WTC11 (cell line): ENCODE results near the gene SORCS2. TPM values are rescaled to one million over a fixed set of nuclear protein-coding genes. Genes with fewer than 3 reads are reported as not detected.

Experiments
- ATAC-seq: fragments of 200-7000 bp; cut with Tn5 transposase; 2 replicates; pipeline ENCODE4 v1.10.0; 2021; ENCODE audit warnings: mild to moderate bottlenecking, moderate library complexity
- CTCF ChIA-PET: fragments of 300-600 bp; sonication (Branson Sonifier 250); formaldehyde crosslinking; loops from one replicate; lab custom pipeline; 2021; ENCODE audit warnings: antibody characterized with exemption; lab: Charles Lee
- POLR2A ChIA-PET: fragments of 350-600 bp; sonication (Branson Sonifier 250); formaldehyde crosslinking; loops from one replicate; lab custom pipeline; 2021; ENCODE audit warnings: antibody characterized with exemption; lab: Charles Lee
- DNase-seq: peaks from one replicate; pipeline ENCODE4 v3.0.0; 2021; ENCODE audit warnings: low spot score
- H3K27ac Mint-ChIP-seq: 2 replicates; pipeline ENCODE4 v1.8.0; 2021; ENCODE audit warnings: mixed read lengths
- H3K27me3 Mint-ChIP-seq: 2 replicates; pipeline ENCODE4 v1.8.0; 2021; ENCODE audit warnings: low read depth, mild to moderate bottlenecking, moderate library complexity, mixed read lengths
- H3K36me3 Mint-ChIP-seq: 2 replicates; pipeline ENCODE4 v1.8.0; 2021; ENCODE audit warnings: mixed read lengths
- H3K4me1 Mint-ChIP-seq: 2 replicates; pipeline ENCODE4 v1.8.0; 2022; ENCODE audit warnings: mixed read lengths
- H3K4me3 Mint-ChIP-seq: 2 replicates; pipeline ENCODE4 v1.8.0; 2021; ENCODE audit warnings: mild to moderate bottlenecking, moderate library complexity, mixed read lengths
- H3K9me3 Mint-ChIP-seq: 2 replicates; pipeline ENCODE4 v1.8.0; 2021; ENCODE audit warnings: mixed read lengths
- FOXK1 ChIP-seq: sonication (generic); formaldehyde crosslinking; IDR thresholded peaks from 2 replicates; pipeline ENCODE4 v1.8.0; 2022; ENCODE audit warnings: mild to moderate bottlenecking, moderate library complexity, missing genetic modification reagents
- GABPB1 ChIP-seq: sonication (generic); formaldehyde crosslinking; IDR thresholded peaks from 2 replicates; pipeline ENCODE4 v1.8.1; 2023; ENCODE audit warnings: mild to moderate bottlenecking, missing genetic modification reagents
- HMGA2 ChIP-seq: fragments of 250-450 bp; sonication (Bioruptor Pico); IDR thresholded peaks from 2 replicates; pipeline ENCODE4 v1.4.0; 2021; ENCODE audit warnings: mild to moderate bottlenecking, moderate library complexity
- NR3C1 ChIP-seq: sonication (generic); formaldehyde crosslinking; conservative IDR thresholded peaks from 2 replicates; pipeline ENCODE4 v1.8.1; 2023; ENCODE audit warnings: low read depth, mild to moderate bottlenecking, missing genetic modification reagents
- OVOL2 ChIP-seq: fragments of 250-450 bp; sonication (Bioruptor Pico); IDR thresholded peaks from 2 replicates; pipeline ENCODE4 v1.9.0; 2021; ENCODE audit warnings: mild to moderate bottlenecking, borderline replicate concordance
- ZNF263 ChIP-seq: sonication (generic); formaldehyde crosslinking; IDR thresholded peaks from 2 replicates; pipeline ENCODE4 v1.8.1; 2022; ENCODE audit warnings: low read depth, mild to moderate bottlenecking, moderate library complexity, missing genetic modification reagents
- total RNA-seq: library from RNA; stranded (reverse); gene quantifications from 3 replicates; pipeline ENCODE4 v1.2.3, GENCODE V29; 2021
- TF ChIP-seq, protein P1 (sequence below): sonication (generic); formaldehyde crosslinking; IDR thresholded peaks from 2 replicates; pipeline ENCODE4 v1.8.0; 2023; ENCODE audit warnings: missing genetic modification reagents, mild to moderate bottlenecking, borderline replicate concordance
- TF ChIP-seq, protein P2 (sequence below): sonication (generic); formaldehyde crosslinking; IDR thresholded peaks from 2 replicates; pipeline ENCODE4 v1.8.1; 2022; ENCODE audit warnings: low read depth, missing genetic modification reagents, borderline replicate concordance
- TF ChIP-seq, protein P3 (sequence below): sonication (generic); formaldehyde crosslinking; IDR thresholded peaks from 2 replicates; pipeline ENCODE4 v1.8.1; 2022; ENCODE audit warnings: mild to moderate bottlenecking, missing genetic modification reagents, moderate library complexity, borderline replicate concordance
- TF ChIP-seq, protein P4 (sequence below): fragments of 200-600 bp; IDR thresholded peaks from 2 replicates; pipeline ENCODE4 v1.8.0; 2022; ENCODE audit warnings: antibody characterized with exemption
- TF ChIP-seq, protein P5 (sequence below): sonication (generic); formaldehyde crosslinking; conservative IDR thresholded peaks from 2 replicates; pipeline ENCODE4 v1.8.1; 2023; ENCODE audit warnings: mild to moderate bottlenecking, low read depth, missing genetic modification reagents, moderate library complexity
- TF ChIP-seq, protein P6 (sequence below): fragments of 250-450 bp; sonication (Bioruptor Pico); IDR thresholded peaks from 2 replicates; pipeline ENCODE4 v2.1.2; 2022; ENCODE audit warnings: mild to moderate bottlenecking, moderate library complexity

SORCS2 gene
- total RNA-seq, 1 experiment from 2014 or later: 6.6 TPM

DNA sequence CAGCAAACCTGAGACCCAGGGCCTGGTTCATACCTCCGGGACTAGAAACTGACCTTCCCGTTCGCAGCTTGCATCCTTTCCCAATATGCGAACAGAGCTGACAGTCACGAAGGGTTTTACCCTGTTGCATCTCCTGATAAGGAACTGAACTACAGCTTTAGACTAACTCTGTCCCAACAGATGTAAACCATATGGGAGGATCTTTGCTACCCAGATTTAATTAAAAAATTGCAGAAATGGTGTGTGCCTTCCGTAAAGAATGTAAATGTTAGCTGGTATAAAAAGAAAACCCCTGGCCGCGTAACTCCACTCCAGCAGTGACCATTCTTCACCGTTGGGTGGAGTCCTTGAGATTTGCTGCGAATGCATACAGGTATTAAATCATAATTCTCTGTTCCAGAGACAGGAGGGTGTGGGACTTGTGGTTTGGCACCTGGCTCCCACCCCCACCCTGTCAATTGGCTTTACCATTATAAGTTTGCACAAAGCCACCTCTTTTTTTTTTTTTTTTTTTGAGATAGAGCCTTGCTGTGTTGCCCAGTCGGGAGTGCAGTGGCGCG is 40.6 kb upstream of the SORCS2 start:
- no peak overlapping the region for H3K27ac Mint-ChIP-seq
- no peak overlapping the region for H3K4me3 Mint-ChIP-seq
- CTCF ChIA-PET: interaction anchor here (0.6 to 1.9 kb wide), 16 partner anchors 9 to 398 kb away, joined by 3 to 11 read pairs (median 3); no protein-coding TSS in a partner anchor
- H3K4me1 Mint-ChIP-seq: 0 out of 2 replicates have a peak, but pooled peaks cover 7% of the 10 kb centered on the region
- POLR2A ChIA-PET: no interaction called here
- H3K9me3 Mint-ChIP-seq: no peaks in the 10 kb centered on the region
- no peaks in the 10 kb centered on the region for H3K36me3 Mint-ChIP-seq
- no peak for TF ChIP-seq GABPB1 (CRISPR knock-in tag)
- no peak for TF ChIP-seq HMGA2
- TF ChIP-seq, protein P1, sequence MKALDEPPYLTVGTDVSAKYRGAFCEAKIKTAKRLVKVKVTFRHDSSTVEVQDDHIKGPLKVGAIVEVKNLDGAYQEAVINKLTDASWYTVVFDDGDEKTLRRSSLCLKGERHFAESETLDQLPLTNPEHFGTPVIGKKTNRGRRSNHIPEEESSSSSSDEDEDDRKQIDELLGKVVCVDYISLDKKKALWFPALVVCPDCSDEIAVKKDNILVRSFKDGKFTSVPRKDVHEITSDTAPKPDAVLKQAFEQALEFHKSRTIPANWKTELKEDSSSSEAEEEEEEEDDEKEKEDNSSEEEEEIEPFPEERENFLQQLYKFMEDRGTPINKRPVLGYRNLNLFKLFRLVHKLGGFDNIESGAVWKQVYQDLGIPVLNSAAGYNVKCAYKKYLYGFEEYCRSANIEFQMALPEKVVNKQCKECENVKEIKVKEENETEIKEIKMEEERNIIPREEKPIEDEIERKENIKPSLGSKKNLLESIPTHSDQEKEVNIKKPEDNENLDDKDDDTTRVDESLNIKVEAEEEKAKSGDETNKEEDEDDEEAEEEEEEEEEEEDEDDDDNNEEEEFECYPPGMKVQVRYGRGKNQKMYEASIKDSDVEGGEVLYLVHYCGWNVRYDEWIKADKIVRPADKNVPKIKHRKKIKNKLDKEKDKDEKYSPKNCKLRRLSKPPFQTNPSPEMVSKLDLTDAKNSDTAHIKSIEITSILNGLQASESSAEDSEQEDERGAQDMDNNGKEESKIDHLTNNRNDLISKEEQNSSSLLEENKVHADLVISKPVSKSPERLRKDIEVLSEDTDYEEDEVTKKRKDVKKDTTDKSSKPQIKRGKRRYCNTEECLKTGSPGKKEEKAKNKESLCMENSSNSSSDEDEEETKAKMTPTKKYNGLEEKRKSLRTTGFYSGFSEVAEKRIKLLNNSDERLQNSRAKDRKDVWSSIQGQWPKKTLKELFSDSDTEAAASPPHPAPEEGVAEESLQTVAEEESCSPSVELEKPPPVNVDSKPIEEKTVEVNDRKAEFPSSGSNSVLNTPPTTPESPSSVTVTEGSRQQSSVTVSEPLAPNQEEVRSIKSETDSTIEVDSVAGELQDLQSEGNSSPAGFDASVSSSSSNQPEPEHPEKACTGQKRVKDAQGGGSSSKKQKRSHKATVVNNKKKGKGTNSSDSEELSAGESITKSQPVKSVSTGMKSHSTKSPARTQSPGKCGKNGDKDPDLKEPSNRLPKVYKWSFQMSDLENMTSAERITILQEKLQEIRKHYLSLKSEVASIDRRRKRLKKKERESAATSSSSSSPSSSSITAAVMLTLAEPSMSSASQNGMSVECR (CRISPR knock-in tag): no peak
- TF ChIP-seq OVOL2: no peak
- TF ChIP-seq ZNF263 (CRISPR knock-in tag): no peak
- TF ChIP-seq, protein P2, sequence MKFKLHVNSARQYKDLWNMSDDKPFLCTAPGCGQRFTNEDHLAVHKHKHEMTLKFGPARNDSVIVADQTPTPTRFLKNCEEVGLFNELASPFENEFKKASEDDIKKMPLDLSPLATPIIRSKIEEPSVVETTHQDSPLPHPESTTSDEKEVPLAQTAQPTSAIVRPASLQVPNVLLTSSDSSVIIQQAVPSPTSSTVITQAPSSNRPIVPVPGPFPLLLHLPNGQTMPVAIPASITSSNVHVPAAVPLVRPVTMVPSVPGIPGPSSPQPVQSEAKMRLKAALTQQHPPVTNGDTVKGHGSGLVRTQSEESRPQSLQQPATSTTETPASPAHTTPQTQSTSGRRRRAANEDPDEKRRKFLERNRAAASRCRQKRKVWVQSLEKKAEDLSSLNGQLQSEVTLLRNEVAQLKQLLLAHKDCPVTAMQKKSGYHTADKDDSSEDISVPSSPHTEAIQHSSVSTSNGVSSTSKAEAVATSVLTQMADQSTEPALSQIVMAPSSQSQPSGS (CRISPR knock-in tag): no peak
- TF ChIP-seq, protein P3, sequence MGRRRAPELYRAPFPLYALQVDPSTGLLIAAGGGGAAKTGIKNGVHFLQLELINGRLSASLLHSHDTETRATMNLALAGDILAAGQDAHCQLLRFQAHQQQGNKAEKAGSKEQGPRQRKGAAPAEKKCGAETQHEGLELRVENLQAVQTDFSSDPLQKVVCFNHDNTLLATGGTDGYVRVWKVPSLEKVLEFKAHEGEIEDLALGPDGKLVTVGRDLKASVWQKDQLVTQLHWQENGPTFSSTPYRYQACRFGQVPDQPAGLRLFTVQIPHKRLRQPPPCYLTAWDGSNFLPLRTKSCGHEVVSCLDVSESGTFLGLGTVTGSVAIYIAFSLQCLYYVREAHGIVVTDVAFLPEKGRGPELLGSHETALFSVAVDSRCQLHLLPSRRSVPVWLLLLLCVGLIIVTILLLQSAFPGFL: no peak
- TF ChIP-seq, protein P4, sequence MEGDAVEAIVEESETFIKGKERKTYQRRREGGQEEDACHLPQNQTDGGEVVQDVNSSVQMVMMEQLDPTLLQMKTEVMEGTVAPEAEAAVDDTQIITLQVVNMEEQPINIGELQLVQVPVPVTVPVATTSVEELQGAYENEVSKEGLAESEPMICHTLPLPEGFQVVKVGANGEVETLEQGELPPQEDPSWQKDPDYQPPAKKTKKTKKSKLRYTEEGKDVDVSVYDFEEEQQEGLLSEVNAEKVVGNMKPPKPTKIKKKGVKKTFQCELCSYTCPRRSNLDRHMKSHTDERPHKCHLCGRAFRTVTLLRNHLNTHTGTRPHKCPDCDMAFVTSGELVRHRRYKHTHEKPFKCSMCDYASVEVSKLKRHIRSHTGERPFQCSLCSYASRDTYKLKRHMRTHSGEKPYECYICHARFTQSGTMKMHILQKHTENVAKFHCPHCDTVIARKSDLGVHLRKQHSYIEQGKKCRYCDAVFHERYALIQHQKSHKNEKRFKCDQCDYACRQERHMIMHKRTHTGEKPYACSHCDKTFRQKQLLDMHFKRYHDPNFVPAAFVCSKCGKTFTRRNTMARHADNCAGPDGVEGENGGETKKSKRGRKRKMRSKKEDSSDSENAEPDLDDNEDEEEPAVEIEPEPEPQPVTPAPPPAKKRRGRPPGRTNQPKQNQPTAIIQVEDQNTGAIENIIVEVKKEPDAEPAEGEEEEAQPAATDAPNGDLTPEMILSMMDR: no peak
- TF ChIP-seq FOXK1 (CRISPR knock-in tag): no peak
- TF ChIP-seq, protein P5, sequence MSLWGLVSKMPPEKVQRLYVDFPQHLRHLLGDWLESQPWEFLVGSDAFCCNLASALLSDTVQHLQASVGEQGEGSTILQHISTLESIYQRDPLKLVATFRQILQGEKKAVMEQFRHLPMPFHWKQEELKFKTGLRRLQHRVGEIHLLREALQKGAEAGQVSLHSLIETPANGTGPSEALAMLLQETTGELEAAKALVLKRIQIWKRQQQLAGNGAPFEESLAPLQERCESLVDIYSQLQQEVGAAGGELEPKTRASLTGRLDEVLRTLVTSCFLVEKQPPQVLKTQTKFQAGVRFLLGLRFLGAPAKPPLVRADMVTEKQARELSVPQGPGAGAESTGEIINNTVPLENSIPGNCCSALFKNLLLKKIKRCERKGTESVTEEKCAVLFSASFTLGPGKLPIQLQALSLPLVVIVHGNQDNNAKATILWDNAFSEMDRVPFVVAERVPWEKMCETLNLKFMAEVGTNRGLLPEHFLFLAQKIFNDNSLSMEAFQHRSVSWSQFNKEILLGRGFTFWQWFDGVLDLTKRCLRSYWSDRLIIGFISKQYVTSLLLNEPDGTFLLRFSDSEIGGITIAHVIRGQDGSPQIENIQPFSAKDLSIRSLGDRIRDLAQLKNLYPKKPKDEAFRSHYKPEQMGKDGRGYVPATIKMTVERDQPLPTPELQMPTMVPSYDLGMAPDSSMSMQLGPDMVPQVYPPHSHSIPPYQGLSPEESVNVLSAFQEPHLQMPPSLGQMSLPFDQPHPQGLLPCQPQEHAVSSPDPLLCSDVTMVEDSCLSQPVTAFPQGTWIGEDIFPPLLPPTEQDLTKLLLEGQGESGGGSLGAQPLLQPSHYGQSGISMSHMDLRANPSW: no peak
- no peak for TF ChIP-seq NR3C1 (CRISPR knock-in tag)
- TF ChIP-seq, protein P6, sequence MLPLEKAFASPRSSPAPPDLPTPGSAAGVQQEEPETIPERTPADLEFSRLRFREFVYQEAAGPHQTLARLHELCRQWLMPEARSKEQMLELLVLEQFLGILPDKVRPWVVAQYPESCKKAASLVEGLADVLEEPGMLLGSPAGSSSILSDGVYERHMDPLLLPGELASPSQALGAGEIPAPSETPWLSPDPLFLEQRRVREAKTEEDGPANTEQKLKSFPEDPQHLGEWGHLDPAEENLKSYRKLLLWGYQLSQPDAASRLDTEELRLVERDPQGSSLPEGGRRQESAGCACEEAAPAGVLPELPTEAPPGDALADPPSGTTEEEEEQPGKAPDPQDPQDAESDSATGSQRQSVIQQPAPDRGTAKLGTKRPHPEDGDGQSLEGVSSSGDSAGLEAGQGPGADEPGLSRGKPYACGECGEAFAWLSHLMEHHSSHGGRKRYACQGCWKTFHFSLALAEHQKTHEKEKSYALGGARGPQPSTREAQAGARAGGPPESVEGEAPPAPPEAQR: no peak
- no peak for ATAC-seq
- no peak for DNase-seq
- no peaks in the 10 kb centered on the region; the same call in 1 of the 2 replicates for H3K27me3 Mint-ChIP-seq
